Midbrain (tissue), 1 donor: ENCODE data around the gene PPP1R37.
A peak's percentile ranks its signal among the peaks of the same experiment; 100 is the strongest.

Experiments used
- DNase-seq: peaks from one replicate; lab custom pipeline; 2025; lab: John Stamatoyannopoulos, UW

Gene PPP1R37

GRCh38 chr19:45152504-45153338, 59.7 kb downstream of the PPP1R37 start:
- DNase-seq, result no peak

GRCh38 chr19:45153339-45154063, 60.5 kb downstream of the PPP1R37 start:
- DNase-seq, result peak; percentile 49

- DNase-seq, result no peak
Measured at GRCh38 chr19:45154064-45154827, 61.3 kb downstream of the PPP1R37 start.

- no peak for DNase-seq
Measured at GRCh38 chr19:45156011-45156630, 63.1 kb downstream of the PPP1R37 start.

GRCh38 chr19:45156751-45157150, 63.8 kb downstream of the PPP1R37 start:
- DNase-seq, result no peak

GRCh38 chr19:45158503-45159209, 65.7 kb downstream of the PPP1R37 start:
- no peak for DNase-seq

- no peak for DNase-seq
Measured at GRCh38 chr19:45159210-45159970, 66.4 kb downstream of the PPP1R37 start.

- DNase-seq, result no peak
Measured at GRCh38 chr19:45159971-45160324, 67.0 kb downstream of the PPP1R37 start.

GRCh38 chr19:45160870-45161737, 68.1 kb downstream of the PPP1R37 start, which contains the start of gene NKPD1:
TSS of gene NKPD1 (minus strand) at chr19:45160982. CDS start at chr19:45160150, 832 bp downstream.
- no peak for DNase-seq

GRCh38 chr19:45161738-45162607, 69.0 kb downstream of the PPP1R37 start:
- DNase-seq, result no peak

- DNase-seq, result no peak
Measured at GRCh38 chr19:45162608-45163143, 69.7 kb downstream of the PPP1R37 start.

GRCh38 chr19:45163156-45163555, 70.2 kb downstream of the PPP1R37 start:
- DNase-seq, result no peak

- DNase-seq, result no peak
Measured at GRCh38 chr19:45163751-45164460, 70.9 kb downstream of the PPP1R37 start.

GRCh38 chr19:45164577-45165335, 71.8 kb downstream of the PPP1R37 start:
- DNase-seq, result no peak

- DNase-seq, result no peak
Measured at GRCh38 chr19:45166723-45167252, 73.8 kb downstream of the PPP1R37 start.

GRCh38 chr19:45168767-45169351, 75.9 kb downstream of the PPP1R37 start:
- DNase-seq, result no peak
